OCI-LY7 (cell line): Measurements from ENCODE around the gene C19orf25.

Source experiments
- EZH2phosphoT487 ChIP-seq: fragments of 200-600 bp; sonication (generic); IDR thresholded peaks from 2 replicates; pipeline ENCODE4 v1.6.1; 2018; ENCODE audit warnings: low read depth, borderline replicate concordance, mild to moderate bottlenecking, mixed run types, antibody characterized with exemption, low read length, moderate library complexity, mixed read lengths
- TF ChIP-seq, protein P1 (sequence below): fragments of 200-600 bp; sonication (generic); conservative IDR thresholded peaks from 2 replicates; pipeline ENCODE4 v1.5.1; 2014; ENCODE audit warnings: mild to moderate bottlenecking, antibody characterized with exemption, low read length, moderate library complexity, mixed read lengths

DNA sequence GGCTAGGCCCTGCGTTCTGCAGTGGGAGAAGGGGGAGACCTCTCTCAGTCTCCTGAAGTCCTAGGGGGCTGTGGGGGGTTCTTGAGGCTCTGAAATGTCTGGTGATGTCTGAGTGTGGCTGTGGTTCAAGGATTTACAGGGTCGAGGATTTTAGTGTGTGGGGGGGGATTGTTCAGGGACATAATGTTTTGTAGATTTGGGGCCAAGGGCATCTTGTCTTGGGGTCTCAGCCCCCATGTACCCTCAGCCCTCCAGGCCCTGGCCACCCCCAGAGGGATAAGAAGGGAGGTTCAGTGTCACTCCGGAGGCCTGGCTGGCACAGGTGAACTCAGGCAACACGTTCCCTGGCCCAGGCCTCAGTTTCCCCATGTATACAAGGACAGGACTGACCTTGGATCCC is 31.5 kb downstream of the C19orf25 start:
- TF ChIP-seq, protein P1, sequence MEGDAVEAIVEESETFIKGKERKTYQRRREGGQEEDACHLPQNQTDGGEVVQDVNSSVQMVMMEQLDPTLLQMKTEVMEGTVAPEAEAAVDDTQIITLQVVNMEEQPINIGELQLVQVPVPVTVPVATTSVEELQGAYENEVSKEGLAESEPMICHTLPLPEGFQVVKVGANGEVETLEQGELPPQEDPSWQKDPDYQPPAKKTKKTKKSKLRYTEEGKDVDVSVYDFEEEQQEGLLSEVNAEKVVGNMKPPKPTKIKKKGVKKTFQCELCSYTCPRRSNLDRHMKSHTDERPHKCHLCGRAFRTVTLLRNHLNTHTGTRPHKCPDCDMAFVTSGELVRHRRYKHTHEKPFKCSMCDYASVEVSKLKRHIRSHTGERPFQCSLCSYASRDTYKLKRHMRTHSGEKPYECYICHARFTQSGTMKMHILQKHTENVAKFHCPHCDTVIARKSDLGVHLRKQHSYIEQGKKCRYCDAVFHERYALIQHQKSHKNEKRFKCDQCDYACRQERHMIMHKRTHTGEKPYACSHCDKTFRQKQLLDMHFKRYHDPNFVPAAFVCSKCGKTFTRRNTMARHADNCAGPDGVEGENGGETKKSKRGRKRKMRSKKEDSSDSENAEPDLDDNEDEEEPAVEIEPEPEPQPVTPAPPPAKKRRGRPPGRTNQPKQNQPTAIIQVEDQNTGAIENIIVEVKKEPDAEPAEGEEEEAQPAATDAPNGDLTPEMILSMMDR = no peak
- no peak for TF ChIP-seq EZH2phosphoT487
